Measurements from ENCODE around the gene THYN1. TPM values are rescaled to one million over a fixed set of nuclear protein-coding genes. Genes with fewer than 3 reads are reported as not detected.
"Not testable (repeated sequence)": the region's sequence is repeated elsewhere in the genome, so short reads cannot be mapped to it uniquely, and the experiment has no call there.

The THYN1 gene
- total and polyA plus RNA-seq, 7 experiments from 2014 or later, result 34.4 to 166 (median 62.7) TPM

DNA sequence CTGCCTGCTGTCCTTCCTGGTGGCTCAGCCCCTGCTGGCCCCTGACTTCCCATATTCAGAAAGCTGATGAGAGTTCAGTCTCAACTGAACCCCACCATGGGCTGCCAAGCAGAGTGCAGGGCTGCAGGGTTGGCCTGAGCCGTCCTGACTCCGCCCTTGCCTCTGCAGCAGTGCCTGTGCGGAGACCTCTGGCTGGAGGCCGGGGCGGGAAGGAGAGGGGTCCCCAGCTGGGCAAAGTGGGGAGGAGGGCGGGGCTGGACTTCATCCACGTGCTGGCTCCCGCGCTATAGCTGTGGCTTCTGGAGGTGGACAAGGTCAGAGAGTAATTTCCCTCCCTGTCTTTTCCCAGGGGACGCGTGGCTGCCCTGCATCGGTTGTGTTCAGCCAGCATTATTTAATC, 36.6 kb upstream of the THYN1 start:
- Histone ChIP-seq H3K36me3 (ENCODE audit: control insufficient read depth in 2 of 3, insufficient read depth in 3 of 3, low read length in 3 of 3) (no peaks in the 10 kb centered on the region), H3K27ac (ENCODE audit: low read depth, low read length) (no peak overlapping the region), H3K9me3 (ENCODE audit: control insufficient read depth in 2 of 3, low read length in 3 of 3) (no peaks in the 10 kb centered on the region), H3K4me1 (ENCODE audit: control insufficient read depth in 2 of 2, insufficient read depth in 2 of 2, low read length in 2 of 2) (no peaks in the 10 kb centered on the region), H3K4me3 (ENCODE audit: low read length) (no peak overlapping the region), H3K27me3 (ENCODE audit: control insufficient read depth in 2 of 2, insufficient read depth in 2 of 2, low read length in 2 of 2) (no peaks in the 10 kb centered on the region)
- intact Hi-C loops (cut with micrococcal nuclease), result no loop called here
- DNase-seq (no peak), ATAC-seq (no peak)
- Mint-ChIP-seq H3K4me1 (no peaks in the 10 kb centered on the region), H3K9me3 (no peaks in the 10 kb centered on the region), H3K27me3 (no peaks in the 10 kb centered on the region), H3K36me3 (peaks cover 0 to 4% (median 0%) of the 10 kb centered on the region in 5 donors), H3K4me3 (no peak overlapping the region), H3K27ac (no peak overlapping the region)
- CTCF ChIA-PET, result no interaction called here
- POLR2A ChIA-PET, result no interaction called here

DNA sequence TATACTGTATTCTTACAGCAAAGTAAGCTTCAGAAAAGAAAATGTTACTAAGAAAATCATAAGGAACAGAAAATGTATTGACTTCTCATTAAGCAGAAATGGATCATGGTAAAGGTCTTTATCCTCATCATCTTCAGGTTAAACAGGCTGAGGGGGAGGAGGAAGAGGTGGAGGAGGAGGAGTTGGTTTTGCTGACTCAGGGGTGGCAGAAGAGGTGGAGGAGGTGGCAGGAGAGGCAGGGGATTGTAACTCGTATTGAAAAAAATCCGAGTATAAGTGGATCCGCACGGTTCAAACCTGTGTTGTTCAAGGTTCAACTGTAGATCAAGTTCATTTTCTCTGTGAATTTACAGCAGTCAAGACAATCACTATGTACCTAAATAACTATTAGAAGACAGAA, 36.0 kb upstream of the THYN1 start:
- H3K27me3 Mint-ChIP-seq, result no peaks in the 10 kb centered on the region
- H3K9me3 Mint-ChIP-seq, result no peaks in the 10 kb centered on the region
- no peak overlapping the region for H3K4me3 Mint-ChIP-seq
- DNase-seq (no peak), ATAC-seq (no peak)
- intact Hi-C loops (cut with micrococcal nuclease), result no loop called here
- Histone ChIP-seq H3K27ac (ENCODE audit: low read depth, low read length) (no peak overlapping the region), H3K36me3 (ENCODE audit: control insufficient read depth in 2 of 3, insufficient read depth in 3 of 3, low read length in 3 of 3) (no peaks in the 10 kb centered on the region), H3K4me1 (ENCODE audit: control insufficient read depth in 2 of 2, insufficient read depth in 2 of 2, low read length in 2 of 2) (no peaks in the 10 kb centered on the region), H3K9me3 (ENCODE audit: control insufficient read depth in 2 of 3, low read length in 3 of 3) (no peaks in the 10 kb centered on the region), H3K4me3 (ENCODE audit: low read length) (no peak overlapping the region), H3K27me3 (ENCODE audit: control insufficient read depth in 2 of 2, insufficient read depth in 2 of 2, low read length in 2 of 2) (no peaks in the 10 kb centered on the region)
- no peaks in the 10 kb centered on the region for H3K4me1 Mint-ChIP-seq
- H3K27ac Mint-ChIP-seq, result no peak overlapping the region
- ChIA-PET CTCF (no interaction called here), POLR2A (no interaction called here)
- H3K36me3 Mint-ChIP-seq, result peaks cover 0 to under 1% (median 0%) of the 10 kb centered on the region in 5 donors

DNA sequence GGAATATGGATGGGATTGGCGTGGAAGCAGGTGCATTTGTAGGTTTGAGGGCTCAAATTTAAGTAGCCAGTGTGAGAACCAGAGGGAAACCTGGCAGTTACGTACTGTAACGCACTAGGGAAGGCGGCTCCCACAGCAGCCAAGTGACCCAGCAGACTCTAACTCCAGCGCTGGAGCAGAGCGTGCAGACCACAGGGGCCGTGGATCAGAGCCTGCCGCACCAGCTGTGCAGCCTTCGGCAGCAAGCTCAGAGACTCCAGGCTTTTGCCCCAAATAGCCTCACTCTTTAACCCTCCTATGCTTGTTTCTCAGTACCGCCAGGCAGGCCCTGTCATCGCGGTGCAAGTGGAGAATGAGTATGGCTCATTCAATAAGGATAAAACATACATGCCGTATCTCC, 35.3 kb upstream of the THYN1 start:
- H3K9me3 ChIP-seq (ENCODE audit: control insufficient read depth in 2 of 3, low read length in 3 of 3), result no peaks in the 10 kb centered on the region
- Mint-ChIP-seq H3K27ac (no peak overlapping the region), H3K4me1 (no peaks in the 10 kb centered on the region), H3K36me3 (no peaks in the 10 kb centered on the region), H3K4me3 (no peak overlapping the region), H3K27me3 (no peaks in the 10 kb centered on the region), H3K9me3 (no peaks in the 10 kb centered on the region)
- ATAC-seq (no peak), DNase-seq (no peak)
- H3K36me3 ChIP-seq (ENCODE audit: control insufficient read depth in 2 of 3, insufficient read depth in 3 of 3, low read length in 3 of 3), result no peaks in the 10 kb centered on the region
- no peak overlapping the region for H3K27ac ChIP-seq (ENCODE audit: low read depth, low read length)
- intact Hi-C loops (cut with micrococcal nuclease), result no loop called here
- POLR2A ChIA-PET, result no interaction called here
- no peaks in the 10 kb centered on the region for H3K4me1 ChIP-seq (ENCODE audit: control insufficient read depth in 2 of 2, insufficient read depth in 2 of 2, low read length in 2 of 2)
- no peak overlapping the region for H3K4me3 ChIP-seq (ENCODE audit: low read length)
- no peaks in the 10 kb centered on the region for H3K27me3 ChIP-seq (ENCODE audit: control insufficient read depth in 2 of 2, insufficient read depth in 2 of 2, low read length in 2 of 2)
- CTCF ChIA-PET, result no interaction called here

DNA sequence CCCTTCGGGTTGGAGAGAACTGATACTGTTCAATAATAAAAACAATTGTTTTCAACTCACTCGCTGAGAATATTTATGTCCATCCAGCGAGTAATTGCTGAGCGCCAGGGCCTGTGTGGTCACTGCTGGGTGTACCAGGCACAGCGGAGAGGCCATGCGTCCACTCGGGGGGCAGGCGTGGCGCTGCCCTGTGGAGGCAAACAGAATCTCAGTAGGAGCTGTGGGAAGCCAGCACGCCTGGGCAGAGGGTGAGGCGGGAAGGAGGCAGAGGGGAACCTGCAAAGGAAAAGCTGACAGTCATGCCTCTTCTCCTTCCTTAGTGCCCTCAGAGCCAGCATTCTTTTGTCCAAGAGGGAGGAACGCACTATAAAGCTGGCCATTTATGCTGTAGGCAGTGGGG, 34.4 kb upstream of the THYN1 start:
- no peaks in the 10 kb centered on the region for H3K36me3 Mint-ChIP-seq
- ATAC-seq (no peak), DNase-seq (no peak)
- Histone ChIP-seq H3K4me1 (ENCODE audit: control insufficient read depth in 2 of 2, insufficient read depth in 2 of 2, low read length in 2 of 2) (no peaks in the 10 kb centered on the region), H3K4me3 (ENCODE audit: low read length) (no peak overlapping the region), H3K27ac (ENCODE audit: low read depth, low read length) (no peak overlapping the region), H3K36me3 (ENCODE audit: control insufficient read depth in 2 of 3, insufficient read depth in 3 of 3, low read length in 3 of 3) (no peaks in the 10 kb centered on the region), H3K27me3 (ENCODE audit: control insufficient read depth in 2 of 2, insufficient read depth in 2 of 2, low read length in 2 of 2) (no peaks in the 10 kb centered on the region), H3K9me3 (ENCODE audit: control insufficient read depth in 2 of 3, low read length in 3 of 3) (no peaks in the 10 kb centered on the region)
- intact Hi-C loops (cut with micrococcal nuclease), result no loop called here
- no peak overlapping the region for H3K4me3 Mint-ChIP-seq
- no peak overlapping the region for H3K27ac Mint-ChIP-seq
- no peaks in the 10 kb centered on the region for H3K4me1 Mint-ChIP-seq
- POLR2A ChIA-PET, result no interaction called here
- H3K27me3 Mint-ChIP-seq, result no peaks in the 10 kb centered on the region
- CTCF ChIA-PET, result no interaction called here
- H3K9me3 Mint-ChIP-seq, result no peaks in the 10 kb centered on the region

DNA sequence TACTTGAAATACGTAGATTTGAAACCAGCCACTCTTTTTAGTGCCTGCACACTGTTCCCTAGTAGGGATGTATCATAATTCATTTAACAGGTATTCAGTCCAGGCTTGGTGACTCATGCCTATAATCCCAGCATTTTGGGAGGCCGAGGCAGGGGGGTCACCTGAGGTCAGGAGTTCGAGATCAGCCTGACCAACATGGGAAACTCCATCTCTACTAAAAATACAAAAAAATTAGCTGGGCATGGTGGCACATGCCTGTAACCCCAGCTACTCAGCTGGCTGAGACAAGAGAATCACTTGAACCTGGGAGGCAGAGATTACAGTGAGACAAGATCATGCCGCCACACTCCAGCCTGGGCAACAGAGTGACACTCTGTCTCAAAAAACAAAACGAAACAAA, 31.2 kb upstream of the THYN1 start:
- POLR2A ChIA-PET; H3K27ac Mint-ChIP-seq; intact Hi-C loops (cut with micrococcal nuclease); H3K27ac ChIP-seq (ENCODE audit: low read depth, low read length); CTCF ChIA-PET; H3K27me3 ChIP-seq (ENCODE audit: control insufficient read depth in 2 of 2, insufficient read depth in 2 of 2, low read length in 2 of 2); H3K4me3 Mint-ChIP-seq; H3K4me1 ChIP-seq (ENCODE audit: control insufficient read depth in 2 of 2, insufficient read depth in 2 of 2, low read length in 2 of 2); H3K9me3 Mint-ChIP-seq; H3K36me3 Mint-ChIP-seq; H3K36me3 ChIP-seq (ENCODE audit: control insufficient read depth in 2 of 3, insufficient read depth in 3 of 3, low read length in 3 of 3); H3K4me1 Mint-ChIP-seq; DNase-seq; H3K4me3 ChIP-seq (ENCODE audit: low read length); H3K27me3 Mint-ChIP-seq; ATAC-seq; H3K9me3 ChIP-seq (ENCODE audit: control insufficient read depth in 2 of 3, low read length in 3 of 3): not testable (repeated sequence)

DNA sequence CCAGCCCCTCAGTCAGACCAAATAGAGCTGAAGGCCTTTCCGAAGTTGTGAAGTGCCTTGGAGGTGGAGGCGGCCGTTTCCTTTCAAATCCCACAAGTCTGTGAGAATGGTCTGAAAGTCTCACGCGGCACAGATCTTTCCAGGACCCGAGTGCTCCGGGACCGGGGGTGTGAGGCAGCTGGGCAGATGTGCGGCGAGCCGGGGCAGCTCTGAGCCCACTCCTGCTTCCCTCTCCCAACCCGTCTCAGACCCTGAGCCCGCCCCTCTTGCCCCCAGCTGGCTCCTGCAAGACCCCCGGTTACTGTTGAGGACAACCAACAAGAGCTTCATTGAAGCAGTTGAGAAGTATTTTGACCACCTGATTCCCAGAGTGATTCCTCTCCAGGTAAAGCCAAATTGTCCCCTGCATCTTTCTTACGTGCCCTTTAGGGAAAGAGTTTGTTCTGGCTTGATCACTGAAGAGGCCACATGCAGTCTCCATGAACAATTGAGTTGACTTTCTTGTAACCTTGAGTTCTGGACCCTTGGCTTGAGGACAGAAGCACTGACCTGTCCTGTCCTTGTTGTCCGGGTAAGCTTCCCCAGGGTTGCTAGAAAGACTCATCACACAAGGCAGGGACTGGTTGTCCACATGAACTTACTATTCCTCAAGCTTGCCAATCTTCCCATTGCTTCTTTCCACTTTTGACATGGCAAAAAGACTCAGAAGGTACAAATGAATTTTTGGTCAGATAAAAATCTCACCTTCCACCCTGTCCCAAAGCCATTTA, 30.5 kb upstream of the THYN1 start:
- H3K27ac ChIP-seq (ENCODE audit: low read depth, low read length), result no peak overlapping the region
- CTCF ChIA-PET, result no interaction called here

More for the DNA sequence above, 30.5 kb upstream of the THYN1 start:
- Mint-ChIP-seq H3K36me3 (peaks cover 0 to 6% (median 0%) of the 10 kb centered on the region in 5 donors), H3K9me3 (peaks cover 0 to 3% (median 0%) of the 10 kb centered on the region in 11 donors), H3K4me1 (peaks cover 0 to 11% (median 0%) of the 10 kb centered on the region in 7 donors), H3K27ac (no peak overlapping the region), H3K27me3 (peaks cover 0 to 5% (median 0%) of the 10 kb centered on the region in 5 donors), H3K4me3 (no peak overlapping the region)
- Histone ChIP-seq H3K9me3 (ENCODE audit: control insufficient read depth in 2 of 3, low read length in 3 of 3) (no peaks in the 10 kb centered on the region), H3K27me3 (ENCODE audit: control insufficient read depth in 2 of 2, insufficient read depth in 2 of 2, low read length in 2 of 2) (no peaks in the 10 kb centered on the region), H3K36me3 (ENCODE audit: control insufficient read depth in 2 of 3, insufficient read depth in 3 of 3, low read length in 3 of 3) (no peaks in the 10 kb centered on the region), H3K4me1 (ENCODE audit: control insufficient read depth in 2 of 2, insufficient read depth in 2 of 2, low read length in 2 of 2) (no peaks in the 10 kb centered on the region), H3K4me3 (ENCODE audit: low read length) (no peak overlapping the region)
- ATAC-seq (no peak), DNase-seq (no peak)
- POLR2A ChIA-PET, result no interaction called here
- intact Hi-C loops (cut with micrococcal nuclease), result no loop called here

Data from naive thymus-derived CD4-positive, alpha-beta T cell (primary cell).